Osteoblast (primary cell): ENCODE data around the gene CDH11. TPM values are rescaled to one million over a fixed set of nuclear protein-coding genes. Genes with fewer than 3 reads are reported as not detected.

Experiments
- DNase-seq: peaks from one replicate; pipeline ENCODE4 v3.0.0; 2011; ENCODE audit warnings: low spot score, mixed read lengths; ENCODE audit not compliant: insufficient read length; ENCODE audit errors: missing footprints
- H2AFZ ChIP-seq: 2 replicates; pipeline ENCODE4 v1.6.0; 2011; ENCODE audit warnings: mild to moderate bottlenecking, low read length
- H3K27ac ChIP-seq: 2 replicates; pipeline ENCODE4 v1.5.1; 2011; ENCODE audit warnings: mild to moderate bottlenecking, low read depth, low read length, moderate library complexity
- H3K27me3 ChIP-seq: 2 replicates; pipeline ENCODE4 v1.6.0; 2012; ENCODE audit warnings: mild to moderate bottlenecking, control low read depth, inconsistent platforms, low read length, moderate library complexity; ENCODE audit not compliant: insufficient read depth
- H3K36me3 ChIP-seq: 2 replicates; pipeline ENCODE4 v1.5.1; 2011; ENCODE audit warnings: mild to moderate bottlenecking, low read length, control low read depth, moderate library complexity; ENCODE audit not compliant: insufficient read depth
- H3K4me1 ChIP-seq: 2 replicates; pipeline ENCODE4 v1.5.1; 2011; ENCODE audit warnings: mild to moderate bottlenecking, low read length, control low read depth, moderate library complexity; ENCODE audit not compliant: insufficient read depth
- H3K4me2 ChIP-seq: 2 replicates; pipeline ENCODE4 v1.6.0; 2011; ENCODE audit warnings: mild to moderate bottlenecking, low read length; ENCODE audit not compliant: insufficient read depth
- H3K4me3 ChIP-seq: fragments of 200-600 bp; sonication (generic); 3 replicates; pipeline ENCODE4 v1.5.1; 2012; ENCODE audit warnings: mild to moderate bottlenecking, low read length, inconsistent platforms; ENCODE audit not compliant: insufficient read depth
- H3K79me2 ChIP-seq: 2 replicates; pipeline ENCODE4 v1.6.0; 2012; ENCODE audit warnings: mild to moderate bottlenecking, low read length, control low read depth, inconsistent platforms; ENCODE audit not compliant: insufficient read depth
- H3K9me3 ChIP-seq: 2 replicates; pipeline ENCODE4 v1.5.1; 2011; ENCODE audit warnings: low read depth, low read length, control low read depth
- H4K20me1 ChIP-seq: 2 replicates; pipeline ENCODE4 v1.6.0; 2012; ENCODE audit warnings: mild to moderate bottlenecking, low read length, control low read depth; ENCODE audit not compliant: insufficient read depth
- CTCF ChIP-seq: IDR thresholded peaks from 2 replicates; pipeline ENCODE4 v1.5.1; 2011; ENCODE audit warnings: mild to moderate bottlenecking, low read depth, low read length, moderate library complexity; ENCODE audit errors: extremely low read depth
- total RNA-seq: library from RNA; depleted of rRNA; stranded (reverse); fragments of >200 nt; gene quantifications from 2 replicates; pipeline ENCODE4 v1.2.3, GENCODE V29; 2012

CDH11 gene
- total RNA-seq, 1 donor, result 1,116 TPM

GRCh38 chr16:65000654-65001053 is 121.2 kb downstream of the CDH11 start:
- peaks cover 57% of the 10 kb centered on the region for H3K79me2 ChIP-seq

GRCh38 chr16:64997751-64998150 is 124.1 kb downstream of the CDH11 start:
- no peak overlapping the region for H3K4me2 ChIP-seq
- H3K27ac ChIP-seq, result no peak overlapping the region
- no peaks in the 10 kb centered on the region for H3K27me3 ChIP-seq
- TF ChIP-seq CTCF, result no peak
- peaks cover 12% of the 10 kb centered on the region for H3K4me1 ChIP-seq
- H3K79me2 ChIP-seq, result peaks cover 63% of the 10 kb centered on the region
- no peak overlapping the region for H3K4me3 ChIP-seq
- H3K36me3 ChIP-seq, result peaks cover 80% of the 10 kb centered on the region
- no peak for DNase-seq
- H4K20me1 ChIP-seq, result peaks cover 18% of the 10 kb centered on the region
- H2AFZ ChIP-seq, result no peak overlapping the region
- no peaks in the 10 kb centered on the region for H3K9me3 ChIP-seq

More at GRCh38 chr16:65000654-65001053, 121.2 kb downstream of the CDH11 start:
- H2AFZ ChIP-seq, result no peak overlapping the region
- no peak for DNase-seq
- peaks cover 81% of the 10 kb centered on the region for H3K36me3 ChIP-seq
- no peak overlapping the region for H3K4me2 ChIP-seq
- no peaks in the 10 kb centered on the region for H3K27me3 ChIP-seq
- H4K20me1 ChIP-seq, result peaks cover 23% of the 10 kb centered on the region
- H3K9me3 ChIP-seq, result no peaks in the 10 kb centered on the region
- no peak overlapping the region for H3K27ac ChIP-seq
- H3K4me3 ChIP-seq, result no peak overlapping the region
- H3K4me1 ChIP-seq, result peaks cover 13% of the 10 kb centered on the region
- no peak for TF ChIP-seq CTCF

- peaks cover 18% of the 10 kb centered on the region for H4K20me1 ChIP-seq
Measured at GRCh38 chr16:64997121-64997520, 124.7 kb downstream of the CDH11 start.

GRCh38 chr16:64996641-64997040 is 125.2 kb downstream of the CDH11 start:
- H3K9me3 ChIP-seq, result no peaks in the 10 kb centered on the region
- no peak for DNase-seq
- H3K4me1 ChIP-seq, result peaks cover 4% of the 10 kb centered on the region
- no peak overlapping the region for H3K4me3 ChIP-seq
- H3K27me3 ChIP-seq, result no peaks in the 10 kb centered on the region
- TF ChIP-seq CTCF, result no peak
- no peak overlapping the region for H3K4me2 ChIP-seq
- no peak overlapping the region for H3K27ac ChIP-seq
- peaks cover 86% of the 10 kb centered on the region for H3K36me3 ChIP-seq
- peaks cover 13% of the 10 kb centered on the region for H4K20me1 ChIP-seq
- no peak overlapping the region for H2AFZ ChIP-seq
- H3K79me2 ChIP-seq, result peaks cover 65% of the 10 kb centered on the region

More at GRCh38 chr16:64997121-64997520, 124.7 kb downstream of the CDH11 start:
- Histone ChIP-seq H3K27me3 (no peaks in the 10 kb centered on the region), H3K4me1 (peaks cover 5% of the 10 kb centered on the region), H3K79me2 (peaks cover 66% of the 10 kb centered on the region), H3K9me3 (no peaks in the 10 kb centered on the region), H3K4me3 (no peak overlapping the region), H3K36me3 (peaks cover 86% of the 10 kb centered on the region), H2AFZ (no peak overlapping the region), H3K27ac (no peak overlapping the region), H3K4me2 (no peak overlapping the region)
- no peak for DNase-seq
- TF ChIP-seq CTCF, result no peak
